HG02759 (cell line): ENCODE results near the gene KRT83.

Experiments
- ATAC-seq: cut with Tn5 transposase; IDR thresholded peaks from one replicate; pipeline ENCODE4 v1.9.1; 2021; ENCODE audit warnings: mild to moderate bottlenecking, moderate library complexity; ENCODE audit not compliant: unreplicated experiment

The KRT83 gene

DNA sequence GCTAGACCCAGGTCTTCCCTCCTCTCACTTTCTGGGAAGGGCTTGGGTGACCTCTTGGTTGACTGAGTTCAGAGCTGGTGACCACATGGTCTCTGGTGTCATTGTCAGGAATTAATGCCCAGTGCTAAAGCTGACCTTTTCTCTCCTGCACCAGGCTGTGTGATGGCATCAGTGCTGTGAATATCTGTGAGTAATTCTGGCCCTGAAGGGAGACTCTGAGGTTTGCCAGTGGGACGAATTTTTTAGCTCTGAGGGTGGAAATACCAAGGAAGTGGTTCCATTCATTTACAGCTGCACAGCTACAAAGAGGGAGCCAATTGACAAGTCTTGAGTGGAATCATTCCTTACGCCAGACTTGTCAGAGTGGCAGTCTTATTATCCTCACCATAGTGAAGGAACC, 53.0 kb downstream of the KRT83 start:
- ATAC-seq, result no peak

DNA sequence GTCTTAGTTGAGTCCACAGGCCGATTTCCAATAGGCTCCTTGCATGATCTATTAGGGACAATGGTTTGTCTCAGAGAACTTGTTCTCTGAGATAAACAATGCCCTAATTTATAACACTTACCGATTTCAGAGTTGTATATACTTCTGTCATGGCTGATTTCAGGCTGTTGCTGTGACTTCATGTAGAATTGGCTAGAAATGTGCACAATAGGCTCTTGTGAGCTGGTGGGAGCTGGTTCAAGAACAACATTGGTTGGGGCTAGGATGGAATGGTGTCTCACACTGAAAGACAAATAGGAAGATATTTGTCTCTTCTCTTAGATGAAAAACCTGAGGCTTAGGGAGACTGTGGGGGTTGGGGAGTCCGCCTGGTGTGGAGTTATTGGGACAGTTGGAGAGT, 53.5 kb downstream of the KRT83 start:
- ATAC-seq, result no peak

DNA sequence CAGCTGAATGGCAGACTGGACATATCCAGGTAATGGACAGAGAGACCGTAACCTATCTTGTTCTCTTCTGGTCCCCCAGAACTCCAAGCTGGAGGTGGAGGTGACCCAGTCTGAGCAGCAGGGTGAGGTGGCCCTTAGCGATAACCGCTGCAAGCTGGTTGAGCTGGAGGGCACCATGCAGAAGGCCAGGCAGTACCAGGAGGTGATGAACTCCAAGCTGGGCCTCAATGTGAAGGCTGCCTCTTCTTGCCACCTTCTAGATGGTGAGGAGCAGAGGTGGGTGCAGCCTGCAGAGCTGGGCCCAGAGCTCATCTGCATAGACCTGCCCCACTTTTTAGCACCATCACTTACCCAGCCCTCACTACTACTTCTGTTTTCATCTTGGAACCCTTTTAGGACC, 53.9 kb downstream of the KRT83 start:
- no peak for ATAC-seq

DNA sequence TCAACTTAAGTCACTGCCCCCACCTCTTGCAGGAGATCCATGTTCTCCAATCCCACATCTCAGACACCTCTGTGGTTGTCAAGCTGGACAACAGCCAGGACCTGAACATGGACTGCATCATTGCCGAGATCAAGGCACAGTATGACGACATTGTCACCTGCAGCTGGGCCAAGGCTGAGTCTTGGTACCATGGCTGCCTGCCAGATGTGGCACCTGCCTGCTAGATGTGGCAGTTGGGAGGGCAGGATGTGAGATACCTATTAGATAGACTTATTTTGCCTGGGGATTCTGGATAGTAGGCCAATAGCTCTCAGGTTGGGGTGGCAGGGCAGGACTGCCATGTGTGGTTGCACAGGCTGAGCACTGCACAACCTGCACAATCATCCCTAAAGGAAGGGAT, 54.7 kb downstream of the KRT83 start:
- ATAC-seq, result no peak

GRCh38 chr12:52264435-52264825, 56.8 kb downstream of the KRT83 start:
- ATAC-seq, result no peak
